Esophagus muscularis mucosa (tissue), 4 donors: ENCODE results near the gene DOK7.

Experiments used
- EP300 ChIP-seq: sonication (generic); formaldehyde crosslinking; IDR thresholded peaks from one replicate; pipeline ENCODE4 v1.6.1; 2017; ENCODE audit warnings: antibody characterized with exemption
- POLR2A ChIP-seq: fragments of 450-650 bp; IDR thresholded peaks from one replicate; pipeline ENCODE4 v1.6.1; 2017; ENCODE audit warnings: antibody characterized with exemption, moderate library complexity, mild to moderate bottlenecking, low read depth
- POLR2AphosphoS5 ChIP-seq, 2 donors: sonication (generic); formaldehyde crosslinking; IDR thresholded peaks; one replicate each; pipeline ENCODE4 v1.6.1; 2017; ENCODE audit warnings: antibody characterized with exemption in 2 of 2
- TF ChIP-seq, protein P1 (sequence below), 3 experiments: fragments of 200-600 bp in 2 of 3; fragments of 450-650 bp in 1 of 3; sonication (generic) in 2 of 3; IDR thresholded peaks; one replicate each; pipeline ENCODE4 v1.5.1; 2017 to 2019; ENCODE audit warnings: antibody characterized with exemption in 3 of 3, mild to moderate bottlenecking in 2 of 3, moderate library complexity in 1 of 3

DNA sequence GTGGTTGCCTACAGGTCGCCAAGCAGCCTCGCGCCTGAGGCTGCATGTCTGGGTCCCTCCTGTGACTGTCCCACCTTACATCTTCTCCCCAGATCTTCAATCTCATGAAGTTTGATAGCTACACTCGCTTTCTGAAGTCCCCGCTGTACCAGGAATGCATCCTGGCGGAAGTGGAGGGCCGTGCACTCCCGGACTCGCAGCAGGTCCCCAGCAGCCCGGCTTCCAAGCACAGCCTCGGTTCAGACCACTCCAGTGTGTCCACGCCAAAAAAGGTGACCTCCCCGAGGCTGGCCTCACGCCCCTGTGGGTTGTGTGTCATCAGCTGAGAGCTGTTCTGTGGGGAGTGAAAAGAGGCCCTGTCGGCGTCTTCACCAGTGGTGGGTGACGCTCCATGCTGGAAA lies 46.3 kb upstream of the DOK7 start:
- TF ChIP-seq, protein P1, sequence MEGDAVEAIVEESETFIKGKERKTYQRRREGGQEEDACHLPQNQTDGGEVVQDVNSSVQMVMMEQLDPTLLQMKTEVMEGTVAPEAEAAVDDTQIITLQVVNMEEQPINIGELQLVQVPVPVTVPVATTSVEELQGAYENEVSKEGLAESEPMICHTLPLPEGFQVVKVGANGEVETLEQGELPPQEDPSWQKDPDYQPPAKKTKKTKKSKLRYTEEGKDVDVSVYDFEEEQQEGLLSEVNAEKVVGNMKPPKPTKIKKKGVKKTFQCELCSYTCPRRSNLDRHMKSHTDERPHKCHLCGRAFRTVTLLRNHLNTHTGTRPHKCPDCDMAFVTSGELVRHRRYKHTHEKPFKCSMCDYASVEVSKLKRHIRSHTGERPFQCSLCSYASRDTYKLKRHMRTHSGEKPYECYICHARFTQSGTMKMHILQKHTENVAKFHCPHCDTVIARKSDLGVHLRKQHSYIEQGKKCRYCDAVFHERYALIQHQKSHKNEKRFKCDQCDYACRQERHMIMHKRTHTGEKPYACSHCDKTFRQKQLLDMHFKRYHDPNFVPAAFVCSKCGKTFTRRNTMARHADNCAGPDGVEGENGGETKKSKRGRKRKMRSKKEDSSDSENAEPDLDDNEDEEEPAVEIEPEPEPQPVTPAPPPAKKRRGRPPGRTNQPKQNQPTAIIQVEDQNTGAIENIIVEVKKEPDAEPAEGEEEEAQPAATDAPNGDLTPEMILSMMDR (IDR thresholded peaks at IDR 0.05): no peak
- TF ChIP-seq POLR2A: no peak
- no peak for TF ChIP-seq POLR2AphosphoS5 (IDR thresholded peaks at IDR 0.05)
- TF ChIP-seq EP300: no peak
